Measurements from ENCODE around the gene MYOD1.

GRCh38 chr11:17738151-17738973 is 19.0 kb downstream of the MYOD1 start:
- TF ChIP-seq GATA2 (IDR thresholded peaks at IDR 0.05; ENCODE audit: low read depth, low read length) (no peak), GATA3 (IDR thresholded peaks at IDR 0.05; ENCODE audit: low read depth, low read length) (no peak)
